ENCODE measurements around the gene CTPS2.

- TF ChIP-seq CTCF (IDR thresholded peaks at IDR 0.05) (peak; percentile 11; the same call in 1 of the 2 replicates), USF1 (IDR thresholded peaks at IDR 0.05; ENCODE audit: borderline replicate concordance, low read depth) (no peak), MAX (IDR thresholded peaks at IDR 0.05; ENCODE audit: low read depth) (peak; percentile 87)
Observed at GRCh38 chrX:16719334-16720084, 7.0 kb upstream of the CTPS2 start, which contains the start of gene SYAP1.

Data from SK-N-SH (cell line).